ENCODE data around the gene APELA.

Gene APELA

DNA sequence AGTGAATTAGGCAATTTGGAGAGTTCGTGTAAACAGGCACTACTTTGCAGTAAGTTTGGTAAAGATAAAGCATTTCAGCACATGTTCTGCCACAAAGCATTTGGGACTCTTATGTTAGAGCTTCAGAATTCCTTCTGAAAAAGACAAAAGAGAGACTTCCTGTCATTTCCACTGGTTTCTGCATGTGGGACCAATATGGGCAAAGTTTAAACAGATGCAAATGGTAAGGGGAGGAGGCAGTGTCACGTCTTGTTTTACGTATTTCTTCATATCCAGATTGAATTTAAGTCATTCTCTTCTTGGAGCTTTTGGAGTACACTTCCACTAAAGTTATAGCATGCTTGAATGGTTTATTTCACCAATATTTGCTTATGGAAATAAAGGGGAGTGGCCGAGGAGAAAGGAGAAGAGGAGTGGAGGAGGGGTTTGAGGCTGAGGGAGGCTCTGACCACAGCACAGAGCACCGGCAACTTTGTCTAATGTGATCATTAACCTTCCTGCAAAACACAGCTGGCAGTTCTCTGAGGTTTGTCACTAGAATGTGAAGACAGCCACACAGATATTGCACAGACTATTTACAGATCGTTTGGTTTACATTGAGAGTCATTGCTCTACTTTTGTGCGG lies at the start of gene APELA:
Gene APELA, plus strand, starts transcription at position 479 of the 625 bp plus-strand sequence. CDS start 154 bp downstream, outside the sequence.
- Mint-ChIP-seq H3K4me1 (ENCODE audit: low read depth) (no peaks in the 10 kb centered on the region), H3K4me3 (no peak within 1 kb of the TSS), H3K9me3 (ENCODE audit: low read depth) (no peaks in the 10 kb centered on the region), H3K27ac (no peak within 1 kb of the TSS), H3K27me3 (peaks cover 3% of the 10 kb centered on the region), H3K36me3 (no peaks in the 10 kb centered on the region)

DNA sequence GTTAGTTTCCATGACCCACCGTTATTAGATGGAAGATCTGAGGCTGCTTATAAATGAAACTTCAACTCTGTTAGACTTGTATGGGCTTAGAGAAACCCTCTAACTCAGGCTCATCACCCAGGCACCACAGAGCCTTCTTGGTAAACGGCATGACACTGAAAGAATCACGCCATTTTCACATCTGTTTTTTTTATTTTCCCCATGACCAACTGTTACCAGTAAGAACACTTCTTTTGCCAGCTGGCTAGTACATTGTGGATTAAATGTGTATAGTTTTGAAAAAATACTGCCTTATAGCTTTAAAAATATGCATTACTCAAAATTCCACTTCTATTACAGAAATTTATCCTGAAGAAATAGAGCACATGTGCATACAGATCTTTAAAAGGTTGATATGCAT lies 48.0 kb upstream of the APELA start:
- Mint-ChIP-seq H3K27ac (no peak overlapping the region), H3K4me1 (ENCODE audit: low read depth) (no peaks in the 10 kb centered on the region), H3K9me3 (ENCODE audit: low read depth) (no peaks in the 10 kb centered on the region), H3K27me3 (peaks cover 2% of the 10 kb centered on the region), H3K4me3 (no peak overlapping the region), H3K36me3 (no peaks in the 10 kb centered on the region)

DNA sequence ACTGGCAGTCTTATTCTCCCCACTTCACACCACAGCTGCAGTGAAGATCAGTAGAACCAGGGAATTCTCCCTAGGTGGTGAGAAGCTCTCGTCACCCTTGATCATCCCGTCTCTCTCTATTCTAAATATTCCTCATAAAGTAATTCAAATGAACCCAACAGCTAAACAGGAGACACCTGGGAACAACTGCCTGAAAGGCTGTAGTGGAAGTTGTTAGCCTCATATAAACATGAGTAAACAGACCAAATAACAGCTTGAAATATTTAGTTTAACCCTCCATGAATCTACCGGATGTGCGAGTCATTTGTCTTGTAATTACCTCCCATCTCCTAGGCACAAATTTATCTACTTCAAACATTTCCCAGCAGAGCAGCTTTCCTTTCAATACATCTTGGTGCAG lies 30.4 kb upstream of the APELA start:
- Mint-ChIP-seq H3K36me3 (no peaks in the 10 kb centered on the region), H3K27me3 (peaks cover 3% of the 10 kb centered on the region), H3K27ac (no peak overlapping the region), H3K9me3 (ENCODE audit: low read depth) (no peaks in the 10 kb centered on the region), H3K4me3 (no peak overlapping the region), H3K4me1 (ENCODE audit: low read depth) (no peaks in the 10 kb centered on the region)

DNA sequence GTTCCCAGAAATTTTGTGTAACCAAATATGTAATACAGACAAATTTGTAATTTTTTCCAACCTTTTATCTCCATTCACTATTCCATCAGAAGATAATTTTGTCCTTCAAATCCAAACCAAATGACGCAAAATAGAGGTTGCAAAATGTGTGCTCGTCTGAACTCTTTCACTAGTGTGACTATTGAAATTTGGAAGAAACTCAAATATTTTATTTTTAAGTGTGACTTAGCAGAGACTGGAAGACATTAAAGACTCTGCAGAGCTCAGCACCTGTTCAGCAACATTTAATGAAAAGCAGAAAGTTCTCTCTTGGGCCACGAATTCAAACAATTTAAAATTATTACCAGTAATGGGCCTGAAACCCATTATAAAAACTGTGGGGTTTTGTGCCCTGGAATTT lies 30.0 kb upstream of the APELA start:
- H3K36me3 Mint-ChIP-seq: no peaks in the 10 kb centered on the region
- H3K4me1 Mint-ChIP-seq (ENCODE audit: low read depth): no peaks in the 10 kb centered on the region
- H3K27me3 Mint-ChIP-seq: peaks cover 3% of the 10 kb centered on the region
- no peaks in the 10 kb centered on the region for H3K9me3 Mint-ChIP-seq (ENCODE audit: low read depth)
- H3K27ac Mint-ChIP-seq: no peak overlapping the region
- H3K4me3 Mint-ChIP-seq: no peak overlapping the region

DNA sequence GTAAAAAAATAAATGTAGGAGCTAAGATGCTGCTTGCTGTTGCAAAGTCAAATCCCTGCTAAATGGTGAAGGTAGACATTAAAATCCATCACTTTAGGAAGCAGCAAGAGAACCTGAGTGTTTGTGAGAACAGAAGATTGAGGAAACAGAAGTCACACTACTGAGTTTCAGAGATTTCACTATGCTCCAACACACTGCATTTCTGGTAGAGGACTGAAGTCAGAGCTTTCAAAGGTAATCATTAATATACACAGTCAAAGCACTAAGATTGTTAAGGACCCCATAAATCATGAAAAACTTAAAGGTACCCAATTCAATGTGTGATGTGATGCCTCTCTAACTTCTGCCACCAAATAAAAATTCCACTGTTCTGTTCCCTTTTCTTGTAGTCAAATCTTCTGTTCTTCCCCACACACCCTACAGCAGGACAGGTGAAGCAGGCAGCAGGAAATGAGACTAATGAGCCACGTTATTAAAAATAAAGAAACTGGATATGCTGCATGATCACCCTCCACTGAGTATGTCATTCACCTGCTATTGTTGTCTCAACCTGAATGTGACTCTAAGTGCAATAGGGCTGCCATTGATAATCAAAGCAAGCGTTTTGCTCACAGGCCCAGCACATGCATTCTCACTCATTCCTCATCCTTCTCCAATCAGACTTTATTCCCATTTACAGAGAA lies 28.9 kb upstream of the APELA start:
- Mint-ChIP-seq H3K27me3 (peaks cover 3% of the 10 kb centered on the region), H3K36me3 (no peaks in the 10 kb centered on the region), H3K27ac (no peak overlapping the region)

DNA sequence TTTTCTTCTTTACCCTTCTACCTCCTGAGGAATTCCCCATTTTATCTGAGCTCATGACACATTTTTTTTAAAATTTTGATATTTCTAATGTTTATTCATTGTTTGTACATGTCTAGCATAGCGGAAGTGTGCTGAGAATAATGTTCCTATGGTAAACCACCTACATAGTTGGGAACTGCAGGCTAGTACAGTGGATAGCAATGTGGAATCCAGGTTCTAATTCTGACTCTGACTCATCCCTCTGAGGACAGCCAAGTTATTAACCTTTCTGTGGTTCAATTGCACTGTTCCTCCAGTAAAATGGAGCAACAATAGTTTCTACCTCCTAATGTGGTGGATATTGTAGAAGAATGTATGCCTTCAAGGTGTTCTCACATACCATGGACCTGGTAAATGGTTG lies 20.6 kb upstream of the APELA start:
- Mint-ChIP-seq H3K4me3 (no peak overlapping the region), H3K27me3 (peaks cover 7% of the 10 kb centered on the region), H3K36me3 (no peaks in the 10 kb centered on the region), H3K4me1 (ENCODE audit: low read depth) (no peaks in the 10 kb centered on the region), H3K27ac (no peak overlapping the region), H3K9me3 (ENCODE audit: low read depth) (no peaks in the 10 kb centered on the region)

More for the DNA sequence above, 28.9 kb upstream of the APELA start:
- Mint-ChIP-seq H3K4me1 (ENCODE audit: low read depth) (no peaks in the 10 kb centered on the region), H3K4me3 (no peak overlapping the region), H3K9me3 (ENCODE audit: low read depth) (no peaks in the 10 kb centered on the region)

DNA sequence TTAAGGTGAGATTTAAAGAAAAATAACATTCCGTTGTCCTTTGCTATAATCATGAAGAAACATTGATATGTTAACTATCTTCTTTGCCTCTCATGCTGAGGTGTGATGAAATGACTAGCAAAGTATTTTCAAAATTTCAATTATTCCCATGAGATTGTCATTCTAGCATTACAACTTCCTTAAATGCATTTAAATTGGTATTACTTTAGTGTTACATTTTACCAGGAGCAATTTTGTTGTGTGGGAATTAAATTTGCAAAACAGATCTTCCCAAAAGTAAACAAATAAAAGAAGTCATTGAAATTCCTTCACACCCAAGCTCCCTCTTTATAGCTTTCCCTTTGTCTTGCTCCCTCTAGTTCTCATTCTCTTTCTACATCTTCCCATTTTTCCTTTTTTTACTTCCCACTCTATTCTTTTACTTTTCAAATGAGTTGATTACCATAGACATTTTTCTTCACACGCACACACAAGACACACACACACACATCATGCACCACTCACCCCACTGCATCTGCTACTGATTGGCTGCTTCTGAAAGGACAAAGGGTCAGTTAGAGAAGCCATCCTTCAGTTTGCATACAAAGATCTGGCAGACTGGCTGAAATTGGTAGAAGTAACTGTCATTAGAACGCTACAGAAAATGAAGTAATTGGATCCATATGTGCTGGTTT lies 10.0 kb upstream of the APELA start:
- no peaks in the 10 kb centered on the region for H3K4me1 Mint-ChIP-seq (ENCODE audit: low read depth)
- no peak overlapping the region for H3K4me3 Mint-ChIP-seq
- H3K27me3 Mint-ChIP-seq: peaks cover 6% of the 10 kb centered on the region
- no peak overlapping the region for H3K27ac Mint-ChIP-seq
- H3K36me3 Mint-ChIP-seq: no peaks in the 10 kb centered on the region
- no peaks in the 10 kb centered on the region for H3K9me3 Mint-ChIP-seq (ENCODE audit: low read depth)

- no peak overlapping the region for H3K4me3 Mint-ChIP-seq
- H3K36me3 Mint-ChIP-seq: no peaks in the 10 kb centered on the region
- H3K27me3 Mint-ChIP-seq: peaks cover 6% of the 10 kb centered on the region
- no peaks in the 10 kb centered on the region for H3K9me3 Mint-ChIP-seq (ENCODE audit: low read depth)
- no peak overlapping the region for H3K27ac Mint-ChIP-seq
- no peaks in the 10 kb centered on the region for H3K4me1 Mint-ChIP-seq (ENCODE audit: low read depth)
Observed at GRCh38 chr4:164871673-164872072, 5.3 kb upstream of the APELA start.

DNA sequence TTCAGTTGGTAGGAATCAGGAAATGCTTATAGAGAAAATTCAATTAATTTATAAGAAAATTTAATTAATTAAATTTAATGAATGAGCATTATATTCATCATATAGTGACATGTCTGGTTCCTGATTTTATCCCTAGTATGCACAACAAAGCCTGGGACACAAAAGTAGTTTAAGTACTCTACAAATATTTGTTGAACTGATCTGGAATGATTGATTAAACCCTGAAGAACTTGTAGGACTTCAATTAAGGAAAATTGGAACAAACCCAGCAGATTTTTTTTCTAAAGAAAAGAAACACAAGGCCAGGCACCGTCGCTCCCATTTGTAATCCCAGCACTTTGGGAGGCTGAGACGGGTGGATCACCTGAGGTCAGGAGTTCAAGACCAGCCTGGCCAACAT lies 4.5 kb upstream of the APELA start:
- Mint-ChIP-seq H3K4me1 (ENCODE audit: low read depth) (no peaks in the 10 kb centered on the region), H3K36me3 (no peaks in the 10 kb centered on the region), H3K27me3 (peaks cover 6% of the 10 kb centered on the region), H3K9me3 (ENCODE audit: low read depth) (no peaks in the 10 kb centered on the region), H3K27ac (no peak overlapping the region), H3K4me3 (no peak overlapping the region)

GRCh38 chr4:164874789-164875188 lies 2.2 kb upstream of the APELA start:
- peaks cover 3% of the 10 kb centered on the region for H3K27me3 Mint-ChIP-seq
- H3K9me3 Mint-ChIP-seq (ENCODE audit: low read depth): no peaks in the 10 kb centered on the region
- no peak overlapping the region for H3K4me3 Mint-ChIP-seq

DNA sequence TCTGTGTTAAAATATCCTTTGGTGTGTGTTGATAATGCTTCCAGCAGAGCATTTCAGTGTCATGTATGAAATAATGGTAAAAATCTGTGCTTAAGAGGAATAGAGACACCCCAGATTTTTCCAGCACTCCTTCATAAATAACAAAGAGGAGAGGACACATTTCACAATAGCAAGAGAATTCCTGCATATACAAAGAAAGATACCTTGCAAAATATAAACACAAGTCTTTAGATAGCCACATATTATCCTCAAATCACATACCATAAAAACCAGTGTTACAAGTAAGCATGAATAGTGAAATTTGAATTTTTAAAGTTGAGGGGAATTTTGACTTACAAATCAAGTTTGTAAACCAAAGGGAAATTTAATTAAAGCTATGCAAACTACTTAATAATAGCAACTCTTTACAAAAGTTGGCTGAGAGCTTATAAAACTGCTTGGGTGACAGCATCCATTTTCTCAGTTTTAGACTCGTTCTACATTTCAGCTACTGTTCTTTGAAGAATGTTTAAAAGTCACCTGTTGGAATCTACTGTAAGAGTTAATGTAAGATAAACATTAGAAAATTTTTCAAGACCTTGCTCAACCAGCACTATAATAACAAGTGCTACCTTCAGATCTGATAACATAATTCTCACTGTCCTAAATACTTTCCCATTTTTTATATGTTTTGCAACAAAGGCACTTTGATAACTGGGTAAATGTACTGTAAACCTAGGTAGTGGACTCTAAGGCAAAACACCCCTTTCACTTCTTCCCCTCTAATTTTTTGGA lies 3.7 kb downstream of the APELA start:
- peaks cover 6% of the 10 kb centered on the region for H3K9me3 Mint-ChIP-seq (ENCODE audit: low read depth)
- H3K36me3 Mint-ChIP-seq: no peaks in the 10 kb centered on the region
- H3K27me3 Mint-ChIP-seq: peaks cover 10% of the 10 kb centered on the region
- no peaks in the 10 kb centered on the region for H3K4me1 Mint-ChIP-seq (ENCODE audit: low read depth)
- no peak overlapping the region for H3K27ac Mint-ChIP-seq
- no peak overlapping the region for H3K4me3 Mint-ChIP-seq

More at GRCh38 chr4:164874789-164875188, 2.2 kb upstream of the APELA start:
- Mint-ChIP-seq H3K36me3 (no peaks in the 10 kb centered on the region), H3K4me1 (ENCODE audit: low read depth) (no peaks in the 10 kb centered on the region), H3K27ac (no peak overlapping the region)

DNA sequence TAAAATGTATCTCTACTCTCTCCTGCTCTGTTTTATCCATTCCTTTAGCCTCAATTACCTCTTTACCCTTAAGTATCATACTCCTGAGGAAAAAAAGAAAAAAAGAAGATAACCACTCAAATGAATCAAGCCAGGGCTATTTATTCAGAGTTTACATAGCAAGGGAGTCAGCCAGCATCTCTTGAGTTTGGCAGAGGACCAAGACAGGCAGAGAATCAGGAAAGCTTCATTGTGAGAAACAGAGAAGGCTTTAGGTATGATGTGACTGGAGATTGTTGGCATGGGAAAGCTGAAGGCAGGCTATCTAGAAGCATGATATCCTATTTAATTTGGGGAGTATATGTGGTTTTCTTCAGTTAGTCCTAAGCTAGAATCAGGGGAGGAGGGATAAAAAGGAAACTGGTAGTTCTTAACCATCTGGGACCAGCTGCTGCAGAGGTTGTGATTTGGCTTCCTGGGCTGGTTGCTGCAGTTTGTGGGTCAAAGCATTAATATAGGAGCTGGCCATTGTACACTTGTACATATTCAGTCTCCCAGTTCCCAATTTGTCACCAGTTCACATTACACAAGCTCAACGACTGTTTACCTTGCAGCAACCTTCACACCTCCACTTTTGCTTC lies 11.2 kb downstream of the APELA start:
- Mint-ChIP-seq H3K9me3 (ENCODE audit: low read depth) (peaks cover 1% of the 10 kb centered on the region), H3K27me3 (peaks cover 24% of the 10 kb centered on the region), H3K36me3 (no peaks in the 10 kb centered on the region), H3K4me1 (ENCODE audit: low read depth) (no peaks in the 10 kb centered on the region), H3K27ac (no peak overlapping the region), H3K4me3 (no peak overlapping the region)

DNA sequence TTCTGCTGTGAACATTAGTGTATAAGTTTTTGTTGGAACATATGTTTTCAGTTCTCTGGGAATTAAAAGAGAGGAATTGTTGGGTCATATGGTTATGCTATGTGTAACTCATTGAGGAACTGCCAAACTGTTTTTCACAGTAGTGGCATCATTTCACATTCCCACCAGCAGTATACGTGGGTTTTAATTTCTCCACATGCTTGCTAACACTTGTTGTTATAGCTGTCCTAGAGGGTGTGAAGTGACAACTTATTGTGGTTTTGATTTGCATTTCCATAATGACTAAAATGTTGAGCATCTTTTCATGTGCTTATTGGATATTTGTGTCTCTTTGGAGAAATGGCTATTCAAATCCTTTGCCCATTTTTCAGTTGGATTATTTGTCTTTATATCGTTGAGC lies 13.7 kb downstream of the APELA start:
- H3K4me3 Mint-ChIP-seq: no peak overlapping the region
- no peaks in the 10 kb centered on the region for H3K4me1 Mint-ChIP-seq (ENCODE audit: low read depth)
- no peaks in the 10 kb centered on the region for H3K9me3 Mint-ChIP-seq (ENCODE audit: low read depth)
- H3K36me3 Mint-ChIP-seq: no peaks in the 10 kb centered on the region
- H3K27me3 Mint-ChIP-seq: peaks cover 21% of the 10 kb centered on the region
- H3K27ac Mint-ChIP-seq: no peak overlapping the region

DNA sequence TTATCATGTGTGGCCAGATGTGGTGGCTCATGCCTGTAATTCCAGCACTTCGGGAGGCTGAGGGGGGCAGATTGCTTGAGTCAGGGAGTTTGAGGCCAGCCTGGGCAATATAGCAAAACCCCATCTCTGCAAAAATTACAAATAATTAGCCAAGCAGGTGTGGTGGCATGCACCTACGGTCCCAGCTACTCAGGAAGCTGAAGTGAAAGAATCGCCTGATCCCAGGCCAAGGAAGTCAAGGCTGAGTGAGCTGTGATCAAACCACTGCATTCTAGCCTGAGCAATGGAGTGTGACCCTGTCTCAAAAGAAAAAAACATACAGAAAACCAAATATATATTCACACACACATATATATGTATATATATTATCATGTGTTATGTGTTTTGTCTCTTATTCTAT lies 15.0 kb downstream of the APELA start:
- Mint-ChIP-seq H3K4me3 (no peak overlapping the region), H3K27me3 (peaks cover 16% of the 10 kb centered on the region), H3K27ac (no peak overlapping the region), H3K4me1 (ENCODE audit: low read depth) (no peaks in the 10 kb centered on the region), H3K9me3 (ENCODE audit: low read depth) (no peaks in the 10 kb centered on the region), H3K36me3 (no peaks in the 10 kb centered on the region)

All from activated naive CD8-positive, alpha-beta T cell (primary cell).